GM06990 (cell line): Measurements from ENCODE around the gene BRICD5.

Experiments
- DNase-seq: peaks from one replicate; pipeline ENCODE4 v3.0.0-alpha.2; 2011; ENCODE audit not compliant: insufficient read length; ENCODE audit errors: extremely low read depth
- H3K27me3 ChIP-seq: replicated peaks from 2 replicates; pipeline ENCODE4 v1.6.0; 2011; ENCODE audit warnings: low read length; ENCODE audit not compliant: control insufficient read depth, insufficient read depth
- H3K36me3 ChIP-seq: 2 replicates; pipeline ENCODE4 v1.5.1; 2011; ENCODE audit warnings: low read length; ENCODE audit not compliant: control insufficient read depth, insufficient read depth
- H3K4me3 ChIP-seq: replicated peaks from 2 replicates; pipeline ENCODE4 v1.5.1; 2011; ENCODE audit warnings: low read depth, mild to moderate bottlenecking, control low read depth, low read length
- CTCF ChIP-seq: IDR thresholded peaks from 2 replicates; pipeline ENCODE4 v1.5.1; 2011; ENCODE audit warnings: low read length, control low read depth, mild to moderate bottlenecking, inconsistent platforms; ENCODE audit not compliant: insufficient read depth, poor library complexity, severe bottlenecking

BRICD5 gene

GRCh38 chr16:2167068-2167638, 43.5 kb downstream of the BRICD5 start:
- H3K27me3 ChIP-seq, result no peaks in the 10 kb centered on the region
- no peak for TF ChIP-seq CTCF
- H3K36me3 ChIP-seq, result peaks cover 28% of the 10 kb centered on the region
- H3K4me3 ChIP-seq, result no peak overlapping the region
- DNase-seq, result no peak

- no peak for TF ChIP-seq CTCF
- DNase-seq, result no peak
- H3K4me3 ChIP-seq, result no peak overlapping the region
- no peaks in the 10 kb centered on the region for H3K27me3 ChIP-seq
- H3K36me3 ChIP-seq, result peaks cover 27% of the 10 kb centered on the region
These were observed 44.2 kb downstream of the BRICD5 start for GRCh38 chr16:2166263-2167067.

- no peak for DNase-seq
- no peak for TF ChIP-seq CTCF
- Histone ChIP-seq H3K4me3 (no peak overlapping the region), H3K36me3 (peaks cover 27% of the 10 kb centered on the region), H3K27me3 (no peaks in the 10 kb centered on the region)
These were observed 44.8 kb downstream of the BRICD5 start for GRCh38 chr16:2165861-2166260.

- no peak overlapping the region for H3K4me3 ChIP-seq
- no peak for DNase-seq
- no peak for TF ChIP-seq CTCF
These were observed 47.3 kb downstream of the BRICD5 start for GRCh38 chr16:2163211-2163881.

GRCh38 chr16:2162676-2163118, 48.0 kb downstream of the BRICD5 start:
- no peak overlapping the region for H3K4me3 ChIP-seq
- TF ChIP-seq CTCF, result no peak
- no peaks in the 10 kb centered on the region for H3K27me3 ChIP-seq
- DNase-seq, result no peak
- H3K36me3 ChIP-seq, result peaks cover 14% of the 10 kb centered on the region

More at GRCh38 chr16:2163211-2163881, 47.3 kb downstream of the BRICD5 start:
- Histone ChIP-seq H3K27me3 (no peaks in the 10 kb centered on the region), H3K36me3 (peaks cover 18% of the 10 kb centered on the region)
